Transverse colon (tissue), 4 donors: ENCODE data around the gene OSBPL6. TPM values are rescaled to one million over a fixed set of nuclear protein-coding genes. Genes with fewer than 3 reads are reported as not detected.

Experiments
- DNase-seq: peaks from one replicate; pipeline ENCODE4 v3.0.0-alpha.2; 2019
- H3K27ac ChIP-seq, 4 donors: fragments of 200-600 bp; sonication (generic); 2 replicates each; pipeline ENCODE4 v1.5.1; 2016 to 2018; ENCODE audit warnings: inconsistent platforms in 4 of 4
- H3K27me3 ChIP-seq: fragments of 200-600 bp; sonication (generic); 2 replicates; pipeline ENCODE4 v1.5.1; 2017; ENCODE audit warnings: inconsistent platforms
- H3K36me3 ChIP-seq, 4 donors: fragments of 200-600 bp; sonication (generic); 2 replicates each; pipeline ENCODE4 v1.5.1; 2017 to 2019; ENCODE audit warnings: inconsistent platforms in 4 of 4
- H3K4me1 ChIP-seq, 4 donors: fragments of 200-600 bp; sonication (generic); 2 replicates each; pipeline ENCODE4 v1.5.1; 2017 to 2020; ENCODE audit warnings: inconsistent platforms in 4 of 4
- H3K4me3 ChIP-seq, 4 donors: fragments of 200-600 bp; sonication (generic); 1 replicate in 1 of 4; 2 replicates in 3 of 4; pipeline versions ENCODE4 v1.5.1 to v1.6.1; 2017 to 2019; ENCODE audit warnings: inconsistent platforms in 4 of 4
- H3K9me3 ChIP-seq, 2 donors: fragments of 200-600 bp; sonication (generic); 2 replicates each; pipeline ENCODE4 v1.5.1; 2017 to 2019; ENCODE audit warnings: inconsistent platforms in 2 of 2
- CTCF ChIP-seq, 5 experiments: fragments of 200-600 bp in 3 of 5; fragments of 450-650 bp in 2 of 5; sonication (generic) in 3 of 5; IDR thresholded peaks; 1 replicate in 2 of 5; 2 replicates in 3 of 5; pipeline ENCODE4 v1.5.1; 2016 to 2017; ENCODE audit warnings: antibody characterized with exemption in 5 of 5, inconsistent platforms in 3 of 5, mild to moderate bottlenecking in 2 of 5, moderate library complexity in 1 of 5
- EP300 ChIP-seq: sonication (generic); formaldehyde crosslinking; IDR thresholded peaks from one replicate; pipeline ENCODE4 v1.6.1; 2017; ENCODE audit warnings: antibody characterized with exemption, low read depth
- POLR2A ChIP-seq: fragments of 450-650 bp; IDR thresholded peaks from one replicate; pipeline ENCODE4 v1.6.1; 2016; ENCODE audit warnings: antibody characterized with exemption, mild to moderate bottlenecking, moderate library complexity
- POLR2AphosphoS5 ChIP-seq, 3 donors: sonication (generic); formaldehyde crosslinking; IDR thresholded peaks; one replicate each; pipeline ENCODE4 v1.6.1; 2016; ENCODE audit warnings: antibody characterized with exemption in 3 of 3
- WGBS, 2 donors: methylation state at CpG; one replicate each; pipeline ENCODE4 v1.1.5; 2018; ENCODE audit warnings: low coverage in 1 of 2; 5-methylcytosine and 5-hydroxymethylcytosine counted together
- in situ Hi-C, 4 donors: fragments of 200-750 bp; cut with MboI; loops; one replicate each; pipeline versions ENCODE4 v1.15.0 to v1.15.1; 2017; ENCODE audit warnings: low sequenced_read_pairs in 3 of 4, low pct_ligation_motif_present in 1 of 4, low pct_unique_long_range_greater_than_20kb in 1 of 4
- intact Hi-C: fragments of 100-400 bp; cut with DNase I; formaldehyde crosslinking; loops from one replicate; pipeline ENCODE4 v1.15.1; 2023; ENCODE audit warnings: low total_unique reads
- total RNA-seq, 4 donors: library from RNA; depleted of rRNA; stranded (reverse); fragments of >200 nt; gene quantifications; one replicate each; pipeline ENCODE4 v1.1.0, GENCODE V29; 2016

Gene OSBPL6
- total RNA-seq, 4 donors from 2014 or later = 0.95 to 4.0 (median 2.5) TPM

GRCh38 chr2:178271629-178272333, 77.5 kb downstream of the OSBPL6 start:
- DNase-seq = peak; percentile 26
- Histone ChIP-seq H3K36me3 (no peaks in the 10 kb centered on the region), H3K9me3 (no peaks in the 10 kb centered on the region), H3K27ac (peak overlapping the region in 2 of 4 donors; percentile 2 to 24), H3K4me1 (no peaks in the 10 kb centered on the region), H3K4me3 (no peak overlapping the region), H3K27me3 (no peaks in the 10 kb centered on the region)
- intact Hi-C loops (loop anchor here (5.0 kb wide), 1 partner anchor 474 kb away; no protein-coding TSS in a partner anchor), in situ Hi-C loops (loop anchor here in 1 of 4 donors (10.0 kb wide), 1 partner anchor 137 kb away; no protein-coding TSS in a partner anchor)
- WGBS, 2 donors = 50 to 74% methylated on average over 2 to 3 of the region's 3 CpGs
- TF ChIP-seq CTCF (IDR thresholded peaks at IDR 0.05) (no peak), EP300 (no peak), POLR2A (no peak), POLR2AphosphoS5 (IDR thresholded peaks at IDR 0.05) (no peak)

GRCh38 chr2:178273787-178274360, 79.6 kb downstream of the OSBPL6 start:
- 62 to 77% methylated on average over 2 of the region's 2 CpGs for WGBS, 2 donors
- H3K4me3 ChIP-seq = no peak overlapping the region
- DNase-seq = no peak
- H3K36me3 ChIP-seq = no peaks in the 10 kb centered on the region
- peaks cover 0 to 11% (median 7%) of the 10 kb centered on the region in 4 donors for H3K4me1 ChIP-seq
- TF ChIP-seq EP300 = no peak
- no peak for TF ChIP-seq POLR2A
- no peak for TF ChIP-seq POLR2AphosphoS5 (IDR thresholded peaks at IDR 0.05)
- no peak for TF ChIP-seq CTCF (IDR thresholded peaks at IDR 0.05)
- H3K9me3 ChIP-seq = no peaks in the 10 kb centered on the region
- intact Hi-C loops = loop anchor here (5.0 kb wide), 1 partner anchor 477 kb away; no protein-coding TSS in a partner anchor
- no peak overlapping the region for H3K27ac ChIP-seq
- H3K27me3 ChIP-seq = no peaks in the 10 kb centered on the region
- in situ Hi-C loops = loop anchor here in 1 of 4 donors (10.0 kb wide), 1 partner anchor 139 kb away; no protein-coding TSS in a partner anchor

GRCh38 chr2:178275600-178275999, 81.3 kb downstream of the OSBPL6 start:
- 76 to 78% methylated on average over 5 of the region's 5 CpGs for WGBS, 2 donors
- Histone ChIP-seq H3K4me3 (no peak overlapping the region), H3K27ac (no peak overlapping the region), H3K27me3 (no peaks in the 10 kb centered on the region), H3K9me3 (no peaks in the 10 kb centered on the region), H3K4me1 (peaks cover 0 to 22% (median 15%) of the 10 kb centered on the region in 4 donors), H3K36me3 (no peaks in the 10 kb centered on the region)
- in situ Hi-C loops (loop anchor here in 3 of 4 donors (10.0 to 25.0 kb wide), 3 partner anchors 138 to 163 kb away; partner anchors contain the start of gene RBM45 (in 1 of the 3)), intact Hi-C loops (no loop called here)
- TF ChIP-seq EP300 (no peak), POLR2A (no peak), CTCF (IDR thresholded peaks at IDR 0.05) (no peak), POLR2AphosphoS5 (IDR thresholded peaks at IDR 0.05) (no peak)
- DNase-seq = no peak

GRCh38 chr2:178277741-178278197, 83.5 kb downstream of the OSBPL6 start:
- in situ Hi-C loops (loop anchor here in 3 of 4 donors (10.0 to 25.0 kb wide), 3 partner anchors 140 to 165 kb away; partner anchors contain the start of gene RBM45 (in 1 of the 3)), intact Hi-C loops (no loop called here)
- Histone ChIP-seq H3K36me3 (no peaks in the 10 kb centered on the region), H3K4me3 (no peak overlapping the region), H3K4me1 (peaks cover 0 to 33% (median 19%) of the 10 kb centered on the region in 4 donors), H3K27me3 (no peaks in the 10 kb centered on the region), H3K9me3 (no peaks in the 10 kb centered on the region), H3K27ac (no peak overlapping the region)
- WGBS, 2 donors = 43 to 62% methylated on average over 6 of the region's 6 CpGs
- TF ChIP-seq POLR2AphosphoS5 (IDR thresholded peaks at IDR 0.05) (no peak), CTCF (IDR thresholded peaks at IDR 0.05) (no peak), EP300 (no peak), POLR2A (no peak)
- DNase-seq = no peak
